T-helper 2 cell treated with Interferon-gamma antibody and Interleukin-4, amounts not matched to agents 100 ng/mL and 5 ng/mL, for 36 hours (primary cell): ENCODE measurements around the gene COMP. TPM values are rescaled to one million over a fixed set of nuclear protein-coding genes. Genes with fewer than 3 reads are reported as not detected.

Experiments
- intact Hi-C: fragments of 100-400 bp; cut with micrococcal nuclease; formaldehyde crosslinking; loops from one replicate; pipeline ENCODE4 v1.15.1; 2023
- total RNA-seq: library from RNA; stranded (reverse); gene quantifications from 2 replicates; pipeline ENCODE4 v1.2.3, GENCODE V29; 2022

Gene COMP
- total RNA-seq, 1 donor from 2014 or later, result not detected

- intact Hi-C loops, result no loop called here
Measured at GRCh38 chr19:18733196-18733647, 57.9 kb downstream of the COMP start.

Other genes starting within 250 kb of the COMP start
- gene FKBP8, start 247.7 kb downstream of the COMP start, total RNA-seq, result 191 and 201 TPM in 2 replicates
- gene KXD1, start 233.4 kb downstream of the COMP start, total RNA-seq, result 102 and 103 TPM in 2 replicates
- 1,575 and 1,597 TPM in 2 replicates for gene UBA52, start 219.4 kb downstream of the COMP start, total RNA-seq
- 93.8 and 96.1 TPM in 2 replicates for gene REX1BD, start 202.5 kb downstream of the COMP start, total RNA-seq
- not detected in 2 replicates for gene CRLF1, start 184.5 kb downstream of the COMP start, total RNA-seq
- not detected in 2 replicates for gene TMEM59L, start 178.4 kb downstream of the COMP start, total RNA-seq
- gene KLHL26, start 154.3 kb downstream of the COMP start, total RNA-seq, result 10.5 and 11.7 TPM in 2 replicates
- gene CRTC1, start 107.6 kb downstream of the COMP start, total RNA-seq, result 8.2 and 9.4 TPM in 2 replicates
- 100 and 102 TPM in 2 replicates for gene UPF1, start 40.7 kb upstream of the COMP start, total RNA-seq
- not detected in 2 replicates for gene CERS1, start 104.9 kb upstream of the COMP start, total RNA-seq
- gene COPE, start 128.1 kb upstream of the COMP start, total RNA-seq, result 262 TPM in 2 replicates
- 58.7 and 63.4 TPM in 2 replicates for gene DDX49, start 128.4 kb upstream of the COMP start, total RNA-seq
- not detected in 2 replicates for gene HOMER3, start 149.9 kb upstream of the COMP start, total RNA-seq
- 127 and 133 TPM in 2 replicates for gene SUGP2, start 242.2 kb upstream of the COMP start, total RNA-seq
- 38.4 and 39.9 TPM in 2 replicates for gene ARMC6, start 242.3 kb upstream of the COMP start, total RNA-seq